CD4-positive, alpha-beta T cell treated with Interleukin-12 subunit alpha and Interleukin-12 subunit beta, for 1 hour (primary cell): Measurements from ENCODE around the gene PODXL2.

ENCODE experiments used
- DNase-seq: peaks from one replicate; pipeline ENCODE4 v3.0.0-alpha.2; 2020

Gene PODXL2

DNA sequence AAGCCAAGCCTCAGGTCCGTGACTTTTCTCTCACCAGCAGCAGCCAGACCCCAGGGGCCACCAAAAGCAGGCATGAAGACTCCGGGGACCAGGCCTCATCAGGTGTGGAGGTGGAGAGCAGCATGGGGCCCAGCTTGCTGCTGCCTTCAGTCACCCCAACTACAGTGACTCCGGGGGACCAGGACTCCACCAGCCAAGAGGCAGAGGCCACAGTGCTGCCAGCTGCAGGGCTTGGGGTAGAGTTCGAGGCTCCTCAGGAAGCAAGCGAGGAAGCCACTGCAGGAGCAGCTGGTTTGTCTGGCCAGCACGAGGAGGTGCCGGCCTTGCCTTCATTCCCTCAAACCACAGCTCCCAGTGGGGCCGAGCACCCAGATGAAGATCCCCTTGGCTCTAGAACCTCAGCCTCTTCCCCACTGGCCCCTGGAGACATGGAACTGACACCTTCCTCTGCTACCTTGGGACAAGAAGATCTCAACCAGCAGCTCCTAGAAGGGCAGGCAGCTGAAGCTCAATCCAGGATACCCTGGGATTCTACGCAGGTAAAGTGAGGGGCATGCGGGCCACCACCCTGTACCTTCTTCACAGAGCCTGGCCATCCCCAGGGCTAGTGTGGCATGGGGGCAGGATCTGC, 31.8 kb downstream of the PODXL2 start:
- no peak for DNase-seq

DNA sequence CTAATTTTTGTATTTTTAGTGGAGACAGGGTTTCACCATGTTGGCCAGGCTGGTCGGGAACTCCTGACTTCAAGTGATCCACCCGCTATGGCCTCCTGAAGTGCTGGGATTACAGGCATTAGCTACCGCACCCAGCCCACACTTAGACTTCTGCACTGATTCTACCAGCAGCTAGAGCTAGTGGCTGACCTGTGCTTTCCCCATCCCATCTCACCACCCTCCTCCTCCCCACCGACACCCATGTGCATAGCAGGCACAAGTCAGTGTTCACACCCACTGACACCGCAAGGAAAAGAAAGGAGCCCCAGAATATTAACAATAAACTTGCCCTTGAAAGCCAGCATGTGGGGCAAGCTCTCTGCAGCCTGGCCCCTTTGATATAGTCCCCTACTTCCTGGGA, 32.6 kb downstream of the PODXL2 start:
- no peak for DNase-seq

DNA sequence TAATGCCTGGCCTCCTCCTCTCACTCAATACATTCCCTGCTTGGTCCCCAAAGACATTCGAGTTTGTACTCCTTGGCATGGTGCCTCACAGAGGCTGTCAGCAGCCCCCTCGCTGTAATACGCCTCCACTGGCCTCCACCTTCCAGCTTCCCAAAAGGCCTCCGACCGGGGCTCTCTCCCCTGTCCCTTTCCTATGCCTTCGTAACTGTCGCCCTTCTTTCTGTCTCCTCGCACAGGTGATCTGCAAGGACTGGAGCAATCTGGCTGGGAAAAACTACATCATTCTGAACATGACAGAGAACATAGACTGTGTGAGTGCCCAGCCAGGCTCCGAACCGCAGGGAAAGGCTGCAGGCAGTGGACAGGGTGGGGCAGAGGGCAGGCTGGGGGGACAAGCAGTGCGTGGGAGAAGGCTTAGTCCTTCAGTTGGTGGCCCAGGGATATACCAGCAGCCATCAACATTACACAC, 33.0 kb downstream of the PODXL2 start:
- no peak for DNase-seq

DNA sequence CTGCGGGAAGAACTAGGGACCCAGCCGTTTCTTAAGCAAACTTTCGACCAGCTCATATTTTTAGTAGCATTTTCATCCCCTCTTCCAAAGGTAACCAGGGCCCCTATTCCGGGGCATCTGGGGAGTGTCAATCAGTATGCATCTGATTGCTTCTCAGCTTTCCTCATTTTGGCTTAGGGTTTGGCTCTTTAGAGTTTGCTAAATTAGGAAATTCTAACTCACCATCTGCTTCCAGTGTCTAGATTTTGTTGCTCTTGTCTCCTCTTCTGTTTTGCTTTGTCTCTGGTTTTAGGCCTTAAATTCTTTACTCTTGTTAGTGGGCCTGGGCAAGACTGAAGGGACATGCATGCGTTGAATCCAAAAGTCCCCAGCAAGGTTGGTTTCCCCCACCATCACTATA, 34.2 kb downstream of the PODXL2 start:
- DNase-seq, result no peak

DNA sequence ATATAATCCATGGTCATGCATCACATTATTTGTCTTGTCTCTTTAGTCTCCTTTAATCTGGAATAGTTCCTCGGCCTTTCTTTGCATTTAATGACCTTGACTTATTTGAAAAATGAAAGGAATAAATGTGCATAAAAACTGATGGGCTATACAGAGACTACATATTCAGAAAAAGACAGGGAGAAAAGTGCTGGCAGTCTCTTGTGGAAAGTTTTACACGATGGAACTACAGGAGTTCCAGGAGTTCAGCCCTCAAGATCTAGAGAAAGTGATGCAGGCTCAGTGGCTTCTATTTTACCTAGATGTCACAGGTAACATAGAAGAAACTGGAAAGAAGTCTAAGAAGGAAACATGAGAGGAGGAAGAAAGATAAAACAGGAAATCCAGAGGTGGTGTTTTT, 36.2 kb downstream of the PODXL2 start:
- no peak for DNase-seq

DNA sequence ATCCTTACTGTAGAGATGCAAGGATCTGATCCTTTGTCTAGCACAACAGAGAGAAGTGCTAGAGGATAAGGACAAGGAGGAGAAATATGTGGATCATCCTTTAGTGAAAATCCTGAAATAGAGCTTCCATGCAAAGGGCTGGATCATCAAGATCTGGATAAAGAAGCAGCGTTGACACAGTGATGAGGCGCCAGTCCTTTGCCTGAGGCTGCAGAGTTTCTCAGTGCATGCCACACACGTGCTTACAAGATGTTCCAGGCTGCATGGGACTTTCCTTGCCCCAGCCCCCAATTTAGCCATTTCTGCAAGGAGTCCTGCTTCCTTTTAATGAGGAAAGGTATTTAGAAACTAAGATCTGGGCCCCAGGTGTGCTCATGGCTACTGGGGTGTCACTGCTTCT, 36.6 kb downstream of the PODXL2 start:
- DNase-seq, result no peak

DNA sequence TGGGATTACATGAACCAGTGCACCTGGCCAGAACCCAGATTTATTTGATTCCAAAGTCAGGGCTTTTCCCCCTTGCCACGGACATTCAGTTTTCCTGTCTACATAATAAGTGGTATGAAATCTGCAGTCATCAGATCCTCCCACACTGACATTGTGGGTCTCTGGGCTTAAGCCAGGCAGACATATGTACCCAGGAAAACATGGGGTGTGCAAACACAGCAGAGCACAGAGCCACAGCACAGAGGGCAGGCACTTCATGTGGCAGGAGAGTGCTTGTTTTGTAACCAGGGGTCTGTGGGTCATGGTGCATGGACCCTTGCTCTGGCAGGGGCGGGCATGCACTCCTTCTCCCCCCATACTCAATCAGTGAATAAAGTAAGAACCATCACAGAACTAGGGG, 37.7 kb downstream of the PODXL2 start:
- DNase-seq, result no peak

DNA sequence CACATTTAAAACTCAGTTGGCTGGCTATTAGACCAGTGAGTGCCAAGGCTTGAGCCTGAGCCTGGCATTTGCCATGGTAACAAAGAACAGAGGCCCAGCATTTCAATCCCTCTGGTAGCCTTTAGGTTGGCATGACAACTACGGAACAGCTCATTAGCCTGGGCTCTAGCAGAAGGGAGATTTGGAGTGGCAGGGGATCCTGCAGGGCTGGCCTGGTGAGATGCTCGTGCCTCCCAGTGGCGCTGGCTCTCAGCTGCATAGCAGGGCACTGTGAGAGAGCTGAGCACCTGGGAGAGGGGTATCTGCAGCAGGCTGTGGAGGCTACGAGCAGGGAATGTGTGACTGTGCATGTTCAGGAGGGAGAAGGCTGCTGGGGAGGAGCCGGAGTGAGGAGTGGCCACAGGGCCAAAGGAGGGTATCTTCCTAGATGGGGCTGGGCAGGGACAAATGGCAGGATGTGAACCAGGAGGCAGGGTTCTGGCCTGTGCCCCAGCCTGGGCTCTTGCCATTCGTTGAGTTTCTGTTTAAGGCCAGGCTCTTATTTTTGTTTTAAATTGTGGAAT, 38.2 kb downstream of the PODXL2 start:
- DNase-seq, result no peak

DNA sequence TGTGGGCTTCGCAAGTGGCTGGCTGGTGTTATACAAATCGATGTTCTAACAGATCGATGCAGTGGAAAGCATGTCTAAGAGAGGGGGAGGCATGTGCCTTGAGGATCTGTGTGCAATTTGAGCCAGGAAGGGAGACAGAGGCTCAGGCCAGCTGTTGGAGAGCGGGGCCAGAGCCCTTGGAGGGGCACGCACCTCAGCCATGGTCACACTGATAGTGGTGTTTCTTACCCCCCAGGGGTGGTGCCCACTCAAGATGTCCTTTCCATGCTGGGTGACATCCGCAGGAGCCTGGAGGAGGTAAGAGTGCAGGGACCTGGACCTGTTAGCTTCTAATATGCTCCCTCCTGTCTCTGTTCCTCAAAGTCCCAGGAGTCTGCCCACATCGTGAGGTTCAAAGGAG, 39.9 kb downstream of the PODXL2 start:
- DNase-seq, result no peak

DNA sequence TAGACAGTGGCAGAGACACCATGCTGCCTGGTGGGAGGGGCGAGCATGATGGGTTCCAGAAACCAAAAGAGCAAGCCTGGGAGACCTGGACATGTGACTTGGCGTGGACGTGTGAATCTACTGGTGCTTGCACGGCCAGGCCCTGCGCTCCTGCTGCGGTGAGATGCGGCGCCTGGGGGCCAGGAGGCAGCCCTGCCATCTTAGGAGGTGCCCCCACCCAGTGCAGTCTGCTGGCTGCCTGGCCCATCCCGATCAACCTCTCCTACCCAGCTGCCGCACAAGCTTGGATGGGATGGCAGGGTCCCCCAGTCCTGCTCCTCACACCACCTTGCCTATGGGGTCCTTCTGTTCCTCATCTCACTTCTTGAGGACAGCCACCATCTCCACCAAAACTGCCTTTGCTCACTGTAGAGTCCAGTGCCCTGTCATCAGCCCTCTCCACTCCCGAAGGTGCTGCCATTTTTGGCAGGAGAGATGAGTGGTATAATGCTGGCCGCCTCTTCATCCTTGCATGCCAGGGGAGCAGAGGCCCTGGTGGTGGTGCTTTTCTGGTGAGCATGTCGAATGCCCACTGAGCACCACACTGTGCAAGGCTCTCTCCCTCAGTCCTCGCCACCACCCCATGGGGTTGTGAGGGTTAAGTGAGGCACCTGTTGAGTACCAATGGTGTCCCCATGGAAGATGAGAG, 40.7 kb downstream of the PODXL2 start:
- DNase-seq, result no peak

DNA sequence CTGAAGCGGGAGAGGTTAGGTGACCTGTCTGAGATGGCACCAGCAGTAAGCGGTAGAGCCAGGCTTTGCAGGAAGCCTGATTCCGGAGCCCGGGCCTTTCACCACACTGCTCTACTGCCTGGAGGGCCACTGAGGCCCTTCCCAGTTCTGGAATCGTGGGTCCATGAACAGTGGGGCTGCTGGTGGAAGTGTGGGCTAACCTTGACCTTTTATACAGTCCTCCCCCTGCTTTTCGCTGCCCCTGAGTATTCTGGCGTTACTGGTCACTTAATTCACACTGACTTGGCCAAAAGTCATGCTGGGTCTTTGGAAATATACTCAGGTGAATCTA, 41.2 kb downstream of the PODXL2 start:
- no peak for DNase-seq

DNA sequence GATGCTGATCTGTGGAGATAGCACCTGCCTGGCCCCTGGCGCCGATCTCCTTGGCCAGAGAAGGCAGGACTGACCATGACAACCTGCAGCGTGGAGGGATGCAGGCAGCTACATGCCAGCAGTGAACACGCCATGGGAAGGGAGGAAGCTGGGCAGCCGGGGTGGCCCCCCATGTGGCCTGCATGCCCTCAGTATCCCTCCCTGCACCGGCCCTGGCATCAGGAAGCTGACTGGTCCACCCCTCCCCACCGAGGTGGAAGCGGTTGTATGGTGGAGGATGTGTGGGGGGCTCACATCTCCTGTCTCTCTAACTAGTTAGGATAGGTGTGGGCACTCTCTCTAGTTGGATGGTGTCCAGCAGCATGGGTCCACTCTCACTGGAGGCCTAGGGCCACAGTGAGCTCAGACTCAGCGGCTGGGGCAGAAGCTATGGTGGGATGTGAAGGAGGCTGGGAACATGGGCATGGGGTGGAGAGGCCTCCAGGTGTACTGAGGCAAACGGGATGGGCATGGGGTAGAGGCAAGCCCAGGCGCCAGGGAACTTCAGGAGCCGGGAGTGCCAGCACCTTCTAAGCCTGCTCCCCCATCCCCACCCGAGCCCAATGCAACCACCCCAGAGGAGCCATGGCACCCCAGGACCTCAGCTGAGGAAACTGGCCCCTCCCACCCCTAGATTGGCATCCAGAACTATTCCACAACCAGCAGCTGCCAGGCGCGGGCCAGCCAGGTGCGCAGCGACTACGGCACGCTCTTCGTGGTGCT, 42.0 kb downstream of the PODXL2 start:
- DNase-seq, result no peak

DNA sequence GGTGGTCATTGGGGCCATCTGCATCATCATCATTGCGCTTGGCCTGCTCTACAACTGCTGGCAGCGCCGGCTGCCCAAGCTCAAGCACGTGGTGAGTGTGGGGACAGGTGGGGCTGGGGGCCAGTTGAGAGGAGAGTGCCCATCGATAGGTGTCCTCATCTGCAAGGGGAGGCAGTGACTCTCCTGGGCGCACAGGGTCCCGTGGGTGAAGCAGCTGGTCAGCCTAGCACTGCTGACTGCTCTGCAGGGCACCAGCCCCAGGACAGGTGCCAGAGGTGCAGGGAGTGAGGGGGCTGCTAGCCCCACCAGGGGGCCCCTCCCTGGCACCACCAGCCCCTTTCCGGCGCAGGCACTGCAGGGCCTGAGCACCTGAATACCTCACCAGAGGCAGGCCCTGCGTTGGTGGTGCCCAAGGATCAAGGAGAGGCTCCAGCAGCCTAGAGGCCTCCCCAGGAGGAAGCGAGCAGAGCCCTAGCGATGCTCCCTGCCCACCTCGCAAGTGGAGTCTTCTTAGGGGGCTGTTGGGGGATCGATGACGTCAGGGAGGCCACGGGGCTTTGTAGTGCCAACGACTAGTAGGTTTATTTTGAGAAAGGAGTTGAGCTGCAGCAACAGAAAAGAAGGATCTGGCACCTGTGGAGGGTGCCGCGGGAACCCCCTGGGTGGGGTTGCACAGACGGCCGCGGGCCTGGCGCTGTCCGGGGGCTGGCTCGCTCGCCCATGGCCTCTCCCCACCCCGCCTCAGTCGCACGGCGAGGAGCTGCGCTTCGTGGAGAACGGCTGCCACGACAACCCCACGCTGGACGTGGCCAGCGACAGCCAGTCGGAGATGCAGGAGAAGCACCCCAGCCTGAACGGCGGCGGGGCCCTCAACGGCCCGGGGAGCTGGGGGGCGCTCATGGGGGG, 42.8 kb downstream of the PODXL2 start:
- peak; percentile 31 for DNase-seq

DNA sequence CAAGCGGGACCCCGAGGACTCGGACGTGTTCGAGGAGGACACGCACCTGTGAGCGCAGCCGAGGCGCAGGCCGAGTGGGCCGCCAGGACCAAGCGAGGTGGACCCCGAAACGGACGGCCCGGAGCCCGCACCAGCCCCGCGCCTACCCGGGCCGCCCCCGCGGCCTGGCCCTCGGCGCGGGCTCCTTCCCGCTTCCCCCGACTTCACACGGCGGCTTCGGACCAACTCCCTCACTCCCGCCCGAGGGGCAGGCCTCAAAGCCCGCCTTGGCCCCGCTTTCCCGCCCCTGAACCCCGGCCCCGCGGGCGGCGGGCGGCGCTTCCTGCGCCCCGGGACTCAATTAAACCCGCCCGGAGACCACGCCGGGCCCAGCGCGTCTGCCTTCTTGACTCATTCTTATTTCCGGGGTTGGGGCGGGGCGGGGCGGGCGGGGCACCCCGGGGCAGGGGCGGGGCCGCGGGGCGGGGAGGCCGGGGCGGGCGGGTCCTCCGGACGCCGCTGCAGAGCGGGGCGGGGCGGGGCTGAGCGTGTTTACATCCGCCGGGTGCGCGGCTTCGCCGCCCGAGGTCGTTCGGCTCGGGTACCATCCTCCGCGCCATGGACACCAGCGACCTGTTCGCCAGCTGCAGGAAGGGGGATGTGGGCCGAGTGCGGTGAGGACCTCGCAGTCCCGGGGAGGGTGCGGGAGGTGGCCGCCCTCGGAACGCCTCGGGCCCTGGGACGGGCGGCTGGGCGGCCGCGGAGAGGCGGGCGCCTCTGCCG, 43.6 kb downstream of the PODXL2 start, which contains the start of gene ABTB1:
Gene ABTB1 (plus strand): TSS at position 524 of the 762 bp plus-strand sequence. CDS start 74 bp downstream, at position 598.
- DNase-seq, result peak; percentile 89

DNA sequence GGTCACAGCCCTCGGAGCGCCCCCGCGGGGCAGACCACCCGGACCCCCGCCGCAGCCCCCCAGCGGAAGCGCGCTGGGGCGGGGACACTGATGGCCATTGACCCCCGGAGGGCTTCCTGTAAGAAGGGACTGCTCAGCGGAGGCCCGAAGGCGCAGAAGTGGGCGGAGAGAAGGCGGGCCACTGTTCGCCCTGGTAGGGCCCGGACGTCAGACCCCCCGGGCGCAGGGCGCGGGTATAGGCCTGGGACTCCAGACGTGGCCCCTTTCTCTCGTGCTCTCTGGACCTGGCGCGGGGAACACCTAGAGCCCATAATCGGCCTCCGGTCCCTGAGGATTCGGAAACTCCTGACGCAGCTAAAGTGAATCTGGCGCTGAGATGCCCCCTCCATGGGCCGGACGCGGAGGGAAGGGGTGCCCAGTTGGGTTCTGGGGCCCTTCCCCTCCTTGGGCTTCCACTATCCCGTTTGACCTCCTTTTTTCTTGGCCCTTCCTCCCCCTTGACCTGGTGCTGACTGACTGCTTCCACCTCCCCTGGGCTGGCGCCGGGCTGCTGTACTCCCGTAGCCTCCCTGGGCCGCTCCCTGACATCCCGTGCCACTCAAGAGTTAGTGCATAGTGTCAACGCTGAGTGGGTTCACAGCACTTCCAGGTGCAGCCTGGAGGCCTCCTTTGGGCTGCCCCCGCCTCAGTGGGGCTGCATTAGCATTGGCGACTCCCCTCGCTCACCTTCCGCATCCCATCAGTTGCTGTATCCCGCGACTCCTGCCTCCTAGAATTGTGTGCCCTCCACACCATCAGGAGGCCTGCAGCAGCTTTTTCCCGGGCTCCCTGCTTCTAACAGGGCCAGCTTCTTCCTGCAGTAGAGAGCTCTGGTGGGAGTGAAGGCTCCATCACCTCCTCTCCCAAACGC, 44.5 kb downstream of the PODXL2 start:
- DNase-seq, result peak; percentile 59

DNA sequence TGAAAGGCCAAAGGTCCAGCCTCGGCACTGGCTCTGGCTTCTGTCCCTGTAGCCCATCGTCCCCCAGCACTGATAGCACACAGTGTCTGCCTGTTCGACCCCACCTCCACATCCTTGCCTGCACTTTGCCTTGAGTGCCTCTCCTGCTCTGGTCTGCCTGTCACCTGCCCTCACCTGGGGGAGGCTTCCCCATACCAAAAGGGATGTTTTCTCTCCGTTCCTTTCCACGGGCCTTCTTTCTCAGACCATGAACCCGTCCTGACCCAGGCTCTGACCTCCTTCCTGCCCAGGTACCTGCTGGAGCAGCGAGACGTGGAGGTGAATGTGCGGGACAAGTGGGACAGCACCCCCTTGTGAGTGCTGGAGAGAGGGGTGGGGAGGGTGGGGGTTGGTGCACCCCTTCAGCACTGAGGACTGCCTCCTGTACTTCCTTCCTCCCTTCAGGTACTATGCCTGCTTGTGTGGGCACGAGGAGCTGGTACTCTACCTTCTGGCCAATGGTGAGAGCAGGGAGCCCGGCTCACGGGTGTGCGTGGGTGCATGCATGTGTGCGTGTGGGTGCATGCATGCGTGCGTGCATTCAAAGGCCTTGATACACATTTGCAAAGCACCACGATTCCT, 45.2 kb downstream of the PODXL2 start:
- peak; percentile 9 for DNase-seq

DNA sequence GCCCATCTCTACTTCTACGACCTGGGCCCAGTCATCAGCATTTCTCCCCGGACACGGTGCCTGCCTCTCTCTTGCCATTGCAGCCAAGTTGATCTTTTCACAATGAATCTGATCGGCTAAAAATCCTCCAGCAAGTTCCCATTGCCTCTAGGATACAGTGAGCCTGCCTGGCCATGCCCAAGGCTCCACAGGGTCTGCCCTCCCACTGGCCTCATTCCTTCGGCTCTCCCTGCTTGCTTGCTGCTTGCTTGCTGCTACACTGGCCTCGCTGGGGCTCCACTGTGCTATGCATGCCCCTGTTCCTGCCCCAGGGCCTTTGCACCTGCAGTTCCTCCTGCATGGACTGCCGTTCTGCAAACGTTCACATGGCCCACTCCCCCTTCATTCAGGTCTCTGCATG, 45.8 kb downstream of the PODXL2 start:
- no peak for DNase-seq

DNA sequence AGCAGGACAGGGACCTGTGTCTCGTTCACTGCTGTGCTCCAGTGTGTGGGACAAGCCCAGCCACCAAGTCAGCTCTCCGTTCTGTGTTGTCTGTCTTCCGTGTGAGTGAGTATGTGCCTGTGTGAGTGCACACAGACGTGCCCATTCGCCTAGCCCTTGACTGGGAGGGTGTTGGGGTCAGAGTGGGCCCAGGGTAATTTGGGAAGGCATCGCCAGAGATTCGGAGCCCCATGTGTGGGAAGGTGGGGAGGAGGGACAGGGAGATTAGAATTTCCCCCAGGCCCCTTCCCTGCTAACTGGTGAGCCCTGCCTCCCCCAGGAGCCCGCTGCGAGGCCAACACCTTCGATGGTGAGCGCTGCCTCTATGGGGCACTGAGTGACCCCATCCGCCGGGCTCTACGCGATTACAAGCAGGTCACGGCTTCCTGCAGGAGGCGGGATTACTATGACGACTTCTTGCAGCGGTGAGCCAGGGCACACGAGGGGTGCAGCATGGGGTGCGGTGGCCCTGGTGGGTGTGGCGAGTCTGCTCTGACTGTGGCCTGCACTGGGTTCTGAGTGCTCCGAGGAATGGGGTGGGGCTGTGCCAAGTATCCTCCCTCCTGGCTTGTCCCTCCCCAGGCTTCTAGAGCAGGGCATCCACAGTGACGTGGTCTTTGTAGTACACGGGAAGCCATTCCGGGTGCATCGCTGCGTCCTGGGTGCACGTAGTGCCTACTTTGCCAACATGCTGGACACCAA, 46.8 kb downstream of the PODXL2 start:
- no peak for DNase-seq

DNA sequence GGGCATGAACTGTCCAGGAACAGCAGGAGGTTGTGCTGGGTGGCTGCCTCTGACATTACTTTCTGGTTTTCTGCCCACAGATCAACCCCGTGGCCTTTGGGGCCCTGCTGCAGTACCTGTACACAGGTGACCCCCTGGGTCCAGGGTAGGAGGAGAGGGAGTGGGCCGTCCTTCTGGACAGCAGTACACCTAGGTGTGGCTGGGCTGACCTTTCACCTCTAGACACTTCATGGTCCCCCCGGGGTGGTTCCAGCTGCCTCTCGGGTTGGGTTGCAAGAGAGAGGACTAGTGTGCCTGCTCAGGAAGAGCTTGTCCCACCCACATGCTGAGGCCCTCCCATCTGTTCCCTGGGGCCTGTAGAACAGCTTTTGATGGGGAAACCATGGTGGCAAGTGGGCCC, 47.5 kb downstream of the PODXL2 start:
- DNase-seq, result no peak
